ENCODE results near the gene PIEZO2. TPM values are rescaled to one million over a fixed set of nuclear protein-coding genes. Genes with fewer than 3 reads are reported as not detected.

The PIEZO2 gene
- total RNA-seq, 4 donors from 2014 or later: 0.68 to 2.2 (median 1.1) TPM

- Histone ChIP-seq H3K9me3 (no peaks in the 10 kb centered on the region), H3K36me3 (no peaks in the 10 kb centered on the region), H3K4me1 (no peaks in the 10 kb centered on the region), H3K27me3 (peaks cover 3% of the 10 kb centered on the region), H3K27ac (no peak overlapping the region), H3K4me3 (no peak overlapping the region)
- WGBS: 92% methylated on average over 3 of the region's 3 CpGs
- DNase-seq (ENCODE audit: low spot score in 2 of 2): no peak
- no peak for TF ChIP-seq POLR2AphosphoS5 (IDR thresholded peaks at IDR 0.05)
- no peak for TF ChIP-seq CTCF (IDR thresholded peaks at IDR 0.05)
- no peak for TF ChIP-seq EP300 (IDR thresholded peaks at IDR 0.05)
Observed at GRCh38 chr18:11165138-11165537, 15.8 kb upstream of the PIEZO2 start.

GRCh38 chr18:11163665-11164064 is 14.3 kb upstream of the PIEZO2 start:
- no peak for DNase-seq (ENCODE audit: low spot score in 2 of 2)
- WGBS: 46% methylated on average over 18 of the region's 18 CpGs
- H3K9me3 ChIP-seq: no peaks in the 10 kb centered on the region
- H3K27ac ChIP-seq: no peak overlapping the region
- no peaks in the 10 kb centered on the region for H3K4me1 ChIP-seq
- TF ChIP-seq CTCF (IDR thresholded peaks at IDR 0.05) (peak in 1 of 2 donors; percentile 48), POLR2AphosphoS5 (IDR thresholded peaks at IDR 0.05) (no peak)
- H3K36me3 ChIP-seq: no peaks in the 10 kb centered on the region
- H3K27me3 ChIP-seq: peaks cover 3% of the 10 kb centered on the region
- H3K4me3 ChIP-seq: no peak overlapping the region

GRCh38 chr18:11162889-11163288 is 13.5 kb upstream of the PIEZO2 start:
- WGBS: 76% methylated on average over 5 of the region's 5 CpGs
- TF ChIP-seq POLR2AphosphoS5 (IDR thresholded peaks at IDR 0.05): no peak
- no peak for TF ChIP-seq EP300 (IDR thresholded peaks at IDR 0.05)
- TF ChIP-seq POLR2A (IDR thresholded peaks at IDR 0.05): no peak
- no peak for TF ChIP-seq CTCF (IDR thresholded peaks at IDR 0.05)
- no peak for DNase-seq (ENCODE audit: low spot score in 2 of 2)

GRCh38 chr18:11162462-11162861 is 13.1 kb upstream of the PIEZO2 start:
- Histone ChIP-seq H3K9me3 (no peaks in the 10 kb centered on the region), H3K36me3 (no peaks in the 10 kb centered on the region), H3K4me1 (no peaks in the 10 kb centered on the region), H3K27me3 (peaks cover 3% of the 10 kb centered on the region), H3K27ac (no peak overlapping the region), H3K4me3 (no peak overlapping the region)
- 87% methylated on average over 3 of the region's 3 CpGs for WGBS
- TF ChIP-seq POLR2A (IDR thresholded peaks at IDR 0.05) (no peak), CTCF (IDR thresholded peaks at IDR 0.05) (no peak), EP300 (IDR thresholded peaks at IDR 0.05) (no peak), POLR2AphosphoS5 (IDR thresholded peaks at IDR 0.05) (no peak)
- no peak for DNase-seq (ENCODE audit: low spot score in 2 of 2)

More at GRCh38 chr18:11162889-11163288, 13.5 kb upstream of the PIEZO2 start:
- peaks cover 3% of the 10 kb centered on the region for H3K27me3 ChIP-seq
- no peak overlapping the region for H3K27ac ChIP-seq
- no peaks in the 10 kb centered on the region for H3K9me3 ChIP-seq
- no peaks in the 10 kb centered on the region for H3K36me3 ChIP-seq
- no peaks in the 10 kb centered on the region for H3K4me1 ChIP-seq
- H3K4me3 ChIP-seq: no peak overlapping the region

DNA sequence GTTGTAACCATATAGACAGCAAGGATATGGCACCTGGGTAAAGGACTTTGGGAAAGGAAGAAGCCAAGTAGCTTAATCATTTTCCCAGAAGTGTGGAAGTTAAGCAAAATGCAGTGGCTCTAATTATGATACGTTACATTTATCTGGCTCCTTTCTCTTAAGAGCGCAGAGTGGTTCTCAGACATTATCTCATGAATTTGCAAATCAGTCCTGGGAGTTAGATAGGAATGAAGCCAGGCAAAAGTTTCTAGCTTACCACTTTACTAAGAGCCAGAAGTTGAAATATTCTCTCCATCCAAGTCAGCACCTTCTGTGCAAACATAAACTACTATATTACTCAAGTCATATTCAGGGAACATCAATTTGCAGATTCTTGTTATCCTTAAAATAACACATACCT is 10.9 kb upstream of the PIEZO2 start:
- Histone ChIP-seq H3K4me3 (no peak overlapping the region), H3K9me3 (no peaks in the 10 kb centered on the region), H3K4me1 (no peaks in the 10 kb centered on the region), H3K36me3 (no peaks in the 10 kb centered on the region), H3K27ac (no peak overlapping the region), H3K27me3 (peaks cover 3% of the 10 kb centered on the region)
- DNase-seq (ENCODE audit: low spot score in 2 of 2): no peak
- TF ChIP-seq POLR2A (IDR thresholded peaks at IDR 0.05): no peak
- TF ChIP-seq EP300 (IDR thresholded peaks at IDR 0.05): no peak
- TF ChIP-seq POLR2AphosphoS5 (IDR thresholded peaks at IDR 0.05): no peak
- TF ChIP-seq CTCF (IDR thresholded peaks at IDR 0.05): no peak
- WGBS: 94% methylated on average over 2 of the region's 2 CpGs
